SU-DHL-6 (cell line): Measurements from ENCODE around the gene RPS3.

Source experiments
- CTCF ChIP-seq: fragments of 200-600 bp; sonication (generic); IDR thresholded peaks from one replicate; pipeline ENCODE4 v1.5.1; 2017; ENCODE audit warnings: antibody characterized with exemption, mild to moderate bottlenecking, low read length, moderate library complexity; ENCODE audit not compliant: insufficient read depth, poor library complexity, severe bottlenecking
- EZH2phosphoT487 ChIP-seq: fragments of 200-600 bp; sonication (generic), shearing (Covaris generic); conservative IDR thresholded peaks from 2 replicates; pipeline ENCODE4 v1.6.1; 2018; ENCODE audit warnings: mild to moderate bottlenecking, antibody characterized with exemption, low read length, moderate library complexity, mixed read lengths

GRCh38 chr11:75351791-75352587 lies 47.3 kb upstream of the RPS3 start:
- TF ChIP-seq CTCF (no peak), EZH2phosphoT487 (no peak)
